Suprapubic skin (tissue), 3 donors: ENCODE results near the gene ARID4B.

Source experiments
- CTCF ChIP-seq, 2 donors: fragments of 200-600 bp in 1 of 2; fragments of 450-650 bp in 1 of 2; sonication (generic) in 1 of 2; IDR thresholded peaks; one replicate each; pipeline ENCODE4 v1.5.1; 2016 to 2019; ENCODE audit warnings: antibody characterized with exemption in 2 of 2, mild to moderate bottlenecking in 1 of 2, moderate library complexity in 1 of 2
- POLR2A ChIP-seq, 2 donors: fragments of 450-650 bp; IDR thresholded peaks; one replicate each; pipeline ENCODE4 v1.6.1; 2017; ENCODE audit warnings: antibody characterized with exemption in 2 of 2, mild to moderate bottlenecking in 2 of 2, moderate library complexity in 2 of 2

- TF ChIP-seq CTCF (IDR thresholded peaks at IDR 0.05) (no peak), POLR2A (IDR thresholded peaks at IDR 0.05) (no peak)
These were observed 62.1 kb downstream of the ARID4B start for GRCh38 chr1:235265900-235266299.
